Prostate gland (tissue), 2 donors: Measurements from ENCODE around the gene TPO.

Source experiments
- POLR2A ChIP-seq: fragments of 450-650 bp; IDR thresholded peaks from one replicate; pipeline ENCODE4 v1.6.1; 2016; ENCODE audit warnings: antibody characterized with exemption, mild to moderate bottlenecking
- POLR2AphosphoS5 ChIP-seq: sonication (generic); formaldehyde crosslinking; IDR thresholded peaks from one replicate; pipeline ENCODE4 v1.6.1; 2017; ENCODE audit warnings: antibody characterized with exemption
- TF ChIP-seq, protein P1 (sequence below), 4 experiments: fragments of 200-600 bp in 2 of 4; fragments of 450-650 bp in 2 of 4; sonication (generic) in 2 of 4; IDR thresholded peaks; 1 replicate in 3 of 4; 2 replicates in 1 of 4; pipeline ENCODE4 v1.5.1; 2016 to 2019; ENCODE audit warnings: antibody characterized with exemption in 4 of 4, mild to moderate bottlenecking in 2 of 4, moderate library complexity in 2 of 4

DNA sequence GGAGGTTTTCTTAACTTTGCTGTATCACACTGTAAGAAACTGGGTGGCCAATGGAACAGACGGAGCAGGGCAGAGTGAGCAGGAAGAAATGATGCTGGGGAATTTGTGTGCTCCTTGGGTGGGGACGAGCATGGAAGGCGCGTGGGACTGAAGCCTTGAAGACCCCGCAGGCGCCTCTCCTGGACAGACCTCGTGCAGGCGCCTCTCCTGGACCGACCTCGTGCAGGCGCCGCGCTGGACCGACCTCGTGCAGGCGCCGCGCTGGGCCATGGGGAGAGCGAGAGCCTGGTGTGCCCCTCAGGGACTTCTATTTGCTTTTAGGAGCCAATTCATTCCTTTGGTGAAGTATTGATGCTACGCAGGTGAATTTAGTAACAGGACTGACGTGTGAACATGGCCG is 8.9 kb downstream of the TPO start:
- TF ChIP-seq, protein P1, sequence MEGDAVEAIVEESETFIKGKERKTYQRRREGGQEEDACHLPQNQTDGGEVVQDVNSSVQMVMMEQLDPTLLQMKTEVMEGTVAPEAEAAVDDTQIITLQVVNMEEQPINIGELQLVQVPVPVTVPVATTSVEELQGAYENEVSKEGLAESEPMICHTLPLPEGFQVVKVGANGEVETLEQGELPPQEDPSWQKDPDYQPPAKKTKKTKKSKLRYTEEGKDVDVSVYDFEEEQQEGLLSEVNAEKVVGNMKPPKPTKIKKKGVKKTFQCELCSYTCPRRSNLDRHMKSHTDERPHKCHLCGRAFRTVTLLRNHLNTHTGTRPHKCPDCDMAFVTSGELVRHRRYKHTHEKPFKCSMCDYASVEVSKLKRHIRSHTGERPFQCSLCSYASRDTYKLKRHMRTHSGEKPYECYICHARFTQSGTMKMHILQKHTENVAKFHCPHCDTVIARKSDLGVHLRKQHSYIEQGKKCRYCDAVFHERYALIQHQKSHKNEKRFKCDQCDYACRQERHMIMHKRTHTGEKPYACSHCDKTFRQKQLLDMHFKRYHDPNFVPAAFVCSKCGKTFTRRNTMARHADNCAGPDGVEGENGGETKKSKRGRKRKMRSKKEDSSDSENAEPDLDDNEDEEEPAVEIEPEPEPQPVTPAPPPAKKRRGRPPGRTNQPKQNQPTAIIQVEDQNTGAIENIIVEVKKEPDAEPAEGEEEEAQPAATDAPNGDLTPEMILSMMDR (IDR thresholded peaks at IDR 0.05): no peak
- TF ChIP-seq POLR2AphosphoS5 (no peak), POLR2A (no peak)
